Common myeloid progenitor, CD34-positive (primary cell): ENCODE data around the gene PTCRA.
A peak's percentile ranks its signal among the peaks of the same experiment; 100 is the strongest.

Experiments
- CTCF ChIA-PET: fragments of 350-600 bp; sonication (Branson Sonifier 250); formaldehyde crosslinking; loops from one replicate; lab custom pipeline; 2021; ENCODE audit warnings: antibody characterized with exemption; lab: Charles Lee
- POLR2A ChIA-PET: fragments of 350-600 bp; sonication (Branson Sonifier 250); formaldehyde crosslinking; loops from one replicate; lab custom pipeline; 2021; ENCODE audit warnings: antibody characterized with exemption; lab: Charles Lee
- DNase-seq, 3 donors: peaks; one replicate each; pipeline versions ENCODE4 v3.0.0 to v3.0.0-alpha.2; 2013
- H3K27ac ChIP-seq, 2 experiments: 1 replicate in 1 of 2; 2 replicates in 1 of 2; pipeline ENCODE4 v1.7.0; 2013; ENCODE audit warnings: inconsistent platforms in 2 of 2, low read length in 2 of 2, mild to moderate bottlenecking in 2 of 2, low read depth in 1 of 2, moderate library complexity in 1 of 2; ENCODE audit not compliant: severe bottlenecking in 2 of 2, insufficient read depth in 1 of 2, poor library complexity in 1 of 2
- H3K27me3 ChIP-seq, 5 experiments: replicated peaks in 2 of 5; 1 replicate in 3 of 5; 2 replicates in 2 of 5; pipeline versions ENCODE4 v1.6.1 to v1.7.0; 2013; ENCODE audit warnings: low read length in 4 of 5, mild to moderate bottlenecking in 2 of 5, moderate library complexity in 2 of 5, inconsistent platforms in 1 of 5; ENCODE audit not compliant: insufficient read depth in 5 of 5, control insufficient read depth in 4 of 5
- H3K36me3 ChIP-seq, 4 experiments: 1 replicate in 2 of 4; 2 replicates in 2 of 4; pipeline versions ENCODE4 v1.6.1 to v1.7.0; 2013; ENCODE audit warnings: low read length in 3 of 4, control low read depth in 1 of 4, mild to moderate bottlenecking in 1 of 4; ENCODE audit not compliant: control insufficient read depth in 4 of 4, insufficient read depth in 4 of 4
- H3K4me1 ChIP-seq, 4 experiments: 1 replicate in 3 of 4; 2 replicates in 1 of 4; pipeline versions ENCODE4 v1.6.1 to v1.7.1; 2013; ENCODE audit warnings: low read length in 3 of 4, mild to moderate bottlenecking in 3 of 4, control low read depth in 1 of 4, inconsistent platforms in 1 of 4, moderate library complexity in 1 of 4; ENCODE audit not compliant: control insufficient read depth in 4 of 4, insufficient read depth in 4 of 4; ENCODE audit errors: control extremely low read depth in 1 of 4
- H3K4me3 ChIP-seq, 7 experiments: 1 replicate in 4 of 7; 2 replicates in 3 of 7; pipeline versions ENCODE4 v1.5.1 to v1.7.0; 2013; ENCODE audit warnings: mild to moderate bottlenecking in 7 of 7, low read length in 6 of 7, moderate library complexity in 6 of 7, inconsistent platforms in 2 of 7, low read depth in 2 of 7, control low read depth in 1 of 7; ENCODE audit not compliant: insufficient read depth in 4 of 7, control insufficient read depth in 1 of 7; ENCODE audit errors: extremely low read depth in 1 of 7
- H3K9me3 ChIP-seq, 5 experiments: 1 replicate in 4 of 5; 2 replicates in 1 of 5; pipeline versions ENCODE4 v1.6.1 to v1.7.1; 2013; ENCODE audit warnings: low read length in 4 of 5, mild to moderate bottlenecking in 2 of 5, inconsistent platforms in 1 of 5, low read depth in 1 of 5, moderate library complexity in 1 of 5; ENCODE audit not compliant: control insufficient read depth in 4 of 5, insufficient read depth in 2 of 5; ENCODE audit errors: control extremely low read depth in 1 of 5
- WGBS: methylation state at CpG from one replicate; pipeline ENCODE4 v1.1.5; 2013; ENCODE audit not compliant: insufficient coverage; 5-methylcytosine and 5-hydroxymethylcytosine counted together

The PTCRA gene

GRCh38 chr6:42962096-42962495 lies 46.2 kb downstream of the PTCRA start:
- POLR2A ChIA-PET, result no interaction called here
- Histone ChIP-seq H3K4me1 (peaks cover 0 to 17% (median 11%) of the 10 kb centered on the region in 4 experiments), H3K36me3 (peaks cover 8 to 42% (median 26%) of the 10 kb centered on the region in 4 experiments), H3K9me3 (no peaks in the 10 kb centered on the region), H3K27me3 (peaks cover 0 to 16% (median 3%) of the 10 kb centered on the region in 5 experiments), H3K4me3 (no peak overlapping the region), H3K27ac (no peak overlapping the region)
- DNase-seq, result no peak
- CTCF ChIA-PET, result interaction anchor here (0.5 to 1.3 kb wide), 4 partner anchors 9 to 219 kb away, joined by 3 to 7 read pairs (median 3); no protein-coding TSS in a partner anchor
- WGBS, result 93% methylated on average over 12 of the region's 12 CpGs

DNA sequence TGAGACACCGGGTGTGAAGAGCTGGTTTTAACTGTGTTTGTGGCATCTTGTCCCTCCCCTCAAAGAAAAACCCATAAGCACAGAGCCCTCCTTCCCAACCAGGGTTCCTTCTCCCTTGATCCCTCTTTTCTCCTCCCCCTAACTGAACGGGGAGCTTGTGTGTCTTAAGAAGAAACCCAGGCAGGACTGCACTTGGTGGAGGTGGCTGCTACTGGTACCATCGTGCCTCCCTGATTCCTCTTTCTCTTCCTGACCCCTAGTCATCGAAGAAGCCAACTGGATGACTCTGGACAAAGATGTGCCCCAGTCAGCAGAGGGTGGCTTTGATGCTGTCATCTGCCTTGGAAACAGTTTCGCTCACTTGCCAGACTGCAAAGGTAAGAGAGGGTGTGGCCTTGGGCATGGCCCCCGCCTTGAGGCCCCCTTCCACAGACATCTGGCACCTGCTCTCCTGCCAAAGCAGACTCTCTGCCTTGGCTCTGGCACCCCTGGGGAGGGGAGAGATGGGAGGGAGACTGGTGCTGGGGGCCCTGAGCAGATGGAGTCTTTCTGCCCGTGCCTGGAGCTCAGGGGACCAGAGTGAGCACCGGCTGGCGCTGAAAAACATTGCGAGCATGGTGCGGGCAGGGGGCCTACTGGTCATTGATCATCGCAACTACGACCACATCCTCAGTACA lies 46.8 kb downstream of the PTCRA start:
- Histone ChIP-seq H3K4me3 (no peak overlapping the region), H3K9me3 (no peaks in the 10 kb centered on the region), H3K27me3 (peaks cover 0 to 16% (median 3%) of the 10 kb centered on the region in 5 experiments), H3K4me1 (peaks cover 0 to 17% (median 11%) of the 10 kb centered on the region in 4 experiments), H3K27ac (no peak overlapping the region), H3K36me3 (peaks cover 8 to 48% (median 28%) of the 10 kb centered on the region in 4 experiments)
- DNase-seq, result no peak
- 94% methylated on average over 8 of the region's 13 CpGs for WGBS
- ChIA-PET POLR2A (no interaction called here), CTCF (interaction anchor here (0.5 to 2.4 kb wide), 4 partner anchors 22 to 219 kb away, joined by 3 to 8 read pairs (median 3); partner anchors contain the start of gene CNPY3)

DNA sequence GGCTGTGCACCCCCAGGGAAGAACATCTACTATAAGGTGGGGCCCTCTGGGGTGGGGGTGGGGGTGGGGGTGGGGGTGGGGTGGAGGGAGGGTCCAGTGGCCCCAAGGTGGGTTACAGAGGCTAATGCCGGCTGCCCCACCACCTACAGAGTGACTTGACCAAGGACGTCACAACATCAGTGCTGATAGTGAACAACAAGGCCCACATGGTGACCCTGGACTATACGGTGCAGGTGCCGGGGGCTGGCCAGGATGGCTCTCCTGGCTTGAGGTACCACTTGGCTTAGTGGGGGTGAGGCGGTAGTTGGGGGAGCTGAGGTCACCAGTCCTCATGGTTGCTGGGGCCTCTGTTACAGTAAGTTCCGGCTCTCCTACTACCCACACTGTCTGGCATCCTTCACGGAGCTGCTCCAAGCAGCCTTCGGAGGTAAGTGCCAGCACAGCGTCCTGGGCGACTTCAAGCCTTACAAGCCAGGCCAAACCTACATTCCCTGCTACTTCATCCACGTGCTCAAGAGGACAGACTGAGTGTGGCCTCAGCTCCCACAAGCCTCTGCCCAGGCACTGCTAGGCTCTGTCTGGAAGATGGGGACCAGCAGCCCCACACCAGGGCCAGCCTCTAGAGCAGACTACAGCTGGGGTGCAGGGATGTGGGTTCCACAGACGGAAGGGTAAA lies 47.5 kb downstream of the PTCRA start:
- no peak overlapping the region for H3K4me3 ChIP-seq
- ChIA-PET CTCF (interaction anchor here (0.8 to 3.6 kb wide), 7 partner anchors 11 to 62 kb away, joined by 3 to 15 read pairs (median 8); partner anchors contain the start of genes CNPY3, KLHDC3 and MEA1), POLR2A (no interaction called here)
- peaks cover 0 to 17% (median 11%) of the 10 kb centered on the region in 4 experiments for H3K4me1 ChIP-seq
- peaks cover 0 to 16% (median 3%) of the 10 kb centered on the region in 5 experiments for H3K27me3 ChIP-seq
- no peaks in the 10 kb centered on the region for H3K9me3 ChIP-seq
- no peak overlapping the region for H3K27ac ChIP-seq
- peaks cover 8 to 52% (median 30%) of the 10 kb centered on the region in 4 experiments for H3K36me3 ChIP-seq
- 96% methylated on average over 5 of the region's 12 CpGs for WGBS
- DNase-seq, result no peak

DNA sequence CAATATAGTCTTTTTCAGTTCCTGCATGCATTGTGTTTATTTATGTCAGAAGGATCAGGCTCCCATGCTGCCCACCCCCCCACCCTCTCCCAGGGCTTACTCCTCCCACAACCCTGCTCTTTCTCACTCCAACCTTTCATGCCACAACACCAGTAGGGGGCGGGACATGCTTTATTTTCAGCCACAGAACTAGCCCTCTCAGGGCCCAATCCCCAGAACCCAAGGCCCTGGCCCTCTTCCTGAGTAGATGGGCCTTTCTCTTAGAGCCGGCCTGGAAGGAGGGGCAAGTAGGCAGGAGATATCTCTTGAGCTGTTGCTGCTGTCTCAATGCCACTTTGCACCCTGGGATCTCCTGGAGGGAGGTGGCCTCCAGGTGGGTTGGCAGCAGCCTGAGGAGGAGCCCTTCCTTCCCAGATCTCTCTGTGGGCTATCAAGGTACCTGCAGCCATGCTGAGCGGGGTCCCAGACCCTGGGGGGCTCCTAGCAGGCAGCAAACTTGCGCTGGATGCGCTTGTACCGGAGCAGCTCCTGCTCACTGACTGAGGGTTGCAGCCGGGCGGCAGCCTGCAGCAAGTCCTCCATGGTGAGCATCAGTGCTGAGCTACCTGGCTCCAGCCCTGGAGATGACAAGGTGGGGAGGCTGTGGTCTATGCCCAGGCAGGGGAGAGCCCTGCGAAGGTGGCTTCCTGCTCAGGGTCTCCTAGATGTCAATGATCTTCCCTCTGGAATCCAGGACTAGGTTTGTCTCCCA lies 48.2 kb downstream of the PTCRA start:
- peaks cover 0 to 17% (median 11%) of the 10 kb centered on the region in 4 experiments for H3K4me1 ChIP-seq
- H3K27me3 ChIP-seq, result peaks cover 0 to 16% (median 3%) of the 10 kb centered on the region in 5 experiments
- peaks cover 8 to 59% (median 33%) of the 10 kb centered on the region in 4 experiments for H3K36me3 ChIP-seq
- ChIA-PET CTCF (interaction anchor here (0.8 to 3.6 kb wide), 11 partner anchors 11 to 62 kb away, joined by 3 to 15 read pairs (median 6); partner anchors contain the start of genes CNPY3, KLHDC3, MEA1 and PEX6), POLR2A (no interaction called here)
- H3K4me3 ChIP-seq, result no peak overlapping the region
- 94% methylated on average over 8 of the region's 9 CpGs for WGBS
- no peaks in the 10 kb centered on the region for H3K9me3 ChIP-seq
- peak; percentile 44 to 68 (median 66) for DNase-seq
- no peak overlapping the region for H3K27ac ChIP-seq

DNA sequence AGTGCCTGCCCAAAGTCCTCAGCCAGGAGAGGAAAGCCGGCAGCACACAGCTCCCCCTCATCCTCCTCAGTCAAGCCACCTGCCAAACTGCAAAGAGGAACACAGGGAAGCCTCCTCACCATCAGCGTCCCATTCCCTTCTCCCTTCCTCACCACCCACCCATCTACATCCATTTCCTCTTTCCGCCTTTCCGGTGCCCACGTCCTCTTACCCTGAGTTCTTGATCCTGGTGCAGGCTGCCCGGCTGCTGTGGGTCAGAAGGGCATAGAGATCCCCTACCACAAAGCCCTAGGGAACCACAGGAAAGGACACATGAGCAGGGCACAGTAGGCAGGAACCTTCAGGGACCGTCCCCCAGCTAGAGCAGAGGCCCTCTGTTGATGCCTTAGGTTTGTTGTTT lies 50.7 kb downstream of the PTCRA start:
- DNase-seq, result no peak
- WGBS, result 88% methylated on average over 4 of the region's 7 CpGs
- POLR2A ChIA-PET, result no interaction called here
- H3K4me1 ChIP-seq, result peaks cover 7 to 10% (median 8%) of the 10 kb centered on the region in 4 experiments
- H3K36me3 ChIP-seq, result peaks cover 8 to 69% (median 40%) of the 10 kb centered on the region in 4 experiments
- H3K4me3 ChIP-seq, result no peak overlapping the region
- no peak overlapping the region for H3K27ac ChIP-seq
- no peaks in the 10 kb centered on the region for H3K9me3 ChIP-seq
- CTCF ChIA-PET, result interaction anchor here (1.3 to 3.6 kb wide), 4 partner anchors 8 to 65 kb away, joined by 4 to 15 read pairs (median 6); partner anchors contain the start of gene PEX6
- H3K27me3 ChIP-seq, result peaks cover 0 to 1% (median 0%) of the 10 kb centered on the region in 5 experiments

GRCh38 chr6:42967228-42967627 lies 51.4 kb downstream of the PTCRA start:
- Histone ChIP-seq H3K36me3 (peaks cover 8 to 69% (median 38%) of the 10 kb centered on the region in 4 experiments), H3K4me3 (no peak overlapping the region), H3K9me3 (no peaks in the 10 kb centered on the region), H3K27me3 (no peaks in the 10 kb centered on the region), H3K4me1 (peaks cover 7 to 16% (median 11%) of the 10 kb centered on the region in 4 experiments), H3K27ac (no peak overlapping the region)
- CTCF ChIA-PET, result interaction anchor here (1.3 kb wide), 1 partner anchor 44 kb away, joined by 4 read pairs; no protein-coding TSS in a partner anchor
- POLR2A ChIA-PET, result no interaction called here
- WGBS, result 97% methylated on average over 11 of the region's 11 CpGs
- no peak for DNase-seq
